AG04449 (cell line): ENCODE data around the gene FAM9C.

Source experiments
- CTCF ChIA-PET: fragments of 350-600 bp; formaldehyde crosslinking; extraction: SDS; loops from one replicate; lab custom pipeline; 2021; ENCODE audit warnings: antibody characterized with exemption; lab: Yijun Ruan, JAX
- POLR2A ChIA-PET: fragments of 400-600, 350-600 bp; formaldehyde crosslinking; extraction: SDS; loops from one replicate; lab custom pipeline; 2020; ENCODE audit warnings: antibody characterized with exemption, inconsistent platforms; lab: Yijun Ruan, JAX
- DNase-seq: peaks from one replicate; pipeline ENCODE4 v3.0.0-alpha.2; 2010; ENCODE audit warnings: low read depth, low spot score
- H3K4me3 ChIP-seq: 2 replicates; pipeline ENCODE4 v1.5.1; 2011; ENCODE audit warnings: low read depth, mild to moderate bottlenecking, control low read depth, low read length
- CTCF ChIP-seq: IDR thresholded peaks from one replicate; pipeline ENCODE4 v1.5.1; 2011; ENCODE audit warnings: mild to moderate bottlenecking, moderate library complexity, low read length, control low read depth, inconsistent platforms; ENCODE audit not compliant: insufficient read depth; ENCODE audit errors: missing control alignments

FAM9C gene

GRCh38 chrX:13015536-13016236 is 28.7 kb downstream of the FAM9C start:
- TF ChIP-seq CTCF: no peak
- H3K4me3 ChIP-seq: no peak overlapping the region
- ChIA-PET POLR2A (no interaction called here), CTCF (no interaction called here)
- DNase-seq: no peak

- POLR2A ChIA-PET: no interaction called here
- no peak overlapping the region for H3K4me3 ChIP-seq
- no peak for DNase-seq
- no peak for TF ChIP-seq CTCF
- CTCF ChIA-PET: no interaction called here
These were observed 30.0 kb downstream of the FAM9C start for GRCh38 chrX:13014111-13015096.

- no peak for DNase-seq
- POLR2A ChIA-PET: no interaction called here
- CTCF ChIA-PET: no interaction called here
- no peak overlapping the region for H3K4me3 ChIP-seq
- TF ChIP-seq CTCF: no peak
These were observed 30.9 kb downstream of the FAM9C start for GRCh38 chrX:13013363-13014110.

GRCh38 chrX:13010546-13010945 is 33.9 kb downstream of the FAM9C start:
- DNase-seq: no peak
- ChIA-PET CTCF (no interaction called here), POLR2A (no interaction called here)
- no peak overlapping the region for H3K4me3 ChIP-seq
- no peak for TF ChIP-seq CTCF

GRCh38 chrX:13009844-13010243 is 34.6 kb downstream of the FAM9C start:
- POLR2A ChIA-PET: no interaction called here
- CTCF ChIA-PET: no interaction called here
- no peak overlapping the region for H3K4me3 ChIP-seq
- no peak for DNase-seq
- no peak for TF ChIP-seq CTCF
